Measurements from ENCODE around the gene FGF13. TPM values are rescaled to one million over a fixed set of nuclear protein-coding genes. Genes with fewer than 3 reads are reported as not detected.

FGF13 gene
- total RNA-seq, 2 donors from 2014 or later, result 0.66 to 1.0 TPM

GRCh38 chrX:138690591-138690990, 20.9 kb downstream of the FGF13 start:
- Histone ChIP-seq H3K4me3 (no peak overlapping the region), H3K27ac (no peak overlapping the region), H3K27me3 (peaks cover 0 to 4% of the 10 kb centered on the region in 2 donors), H3K36me3 (replicated peaks in 1 of 2; ENCODE audit: insufficient read depth in 1 of 2, low read depth in 2 of 2) (no peaks in the 10 kb centered on the region), H3K9me3 (no peaks in the 10 kb centered on the region), H3K4me1 (no peaks in the 10 kb centered on the region)
- intact Hi-C loops (cut with DNase I), result no loop called here
- no peak for ATAC-seq
- DNase-seq, result no peak
- no peak for TF ChIP-seq POLR2A (IDR thresholded peaks at IDR 0.05)
- no peak for TF ChIP-seq CTCF (IDR thresholded peaks at IDR 0.05)

GRCh38 chrX:138683600-138683999, 27.9 kb downstream of the FGF13 start:
- no peak for TF ChIP-seq CTCF (IDR thresholded peaks at IDR 0.05)
- TF ChIP-seq POLR2A (IDR thresholded peaks at IDR 0.05), result no peak
- intact Hi-C loops (cut with DNase I), result no loop called here
- no peak overlapping the region for H3K4me3 ChIP-seq
- 37 to 47% methylated on average over 4 of the region's 4 CpGs for WGBS, 2 donors
- DNase-seq (no peak), ATAC-seq (no peak)
- H3K27ac ChIP-seq, result no peak overlapping the region
- H3K27me3 ChIP-seq, result no peaks in the 10 kb centered on the region
- H3K36me3 ChIP-seq (replicated peaks in 1 of 2; ENCODE audit: insufficient read depth in 1 of 2, low read depth in 2 of 2), result no peaks in the 10 kb centered on the region
- H3K9me3 ChIP-seq, result no peaks in the 10 kb centered on the region
- H3K4me1 ChIP-seq, result no peaks in the 10 kb centered on the region

GRCh38 chrX:138669693-138670092, 41.8 kb downstream of the FGF13 start:
- H3K4me1 ChIP-seq, result no peaks in the 10 kb centered on the region
- no peaks in the 10 kb centered on the region for H3K27me3 ChIP-seq
- intact Hi-C loops (cut with DNase I), result no loop called here
- WGBS, 2 donors, result 8 to 17% methylated on average over 2 of the region's 2 CpGs
- ATAC-seq (no peak), DNase-seq (no peak)
- no peak for TF ChIP-seq POLR2A (IDR thresholded peaks at IDR 0.05)
- no peak for TF ChIP-seq CTCF (IDR thresholded peaks at IDR 0.05)
- H3K9me3 ChIP-seq, result no peaks in the 10 kb centered on the region
- no peaks in the 10 kb centered on the region for H3K36me3 ChIP-seq (replicated peaks in 1 of 2; ENCODE audit: insufficient read depth in 1 of 2, low read depth in 2 of 2)
- H3K27ac ChIP-seq, result no peak overlapping the region
- H3K4me3 ChIP-seq, result no peak overlapping the region

GRCh38 chrX:138664466-138664865, 47.1 kb downstream of the FGF13 start:
- 47 to 82% methylated on average over 1 of the region's 1 CpG for WGBS, 2 donors
- Histone ChIP-seq H3K36me3 (replicated peaks in 1 of 2; ENCODE audit: insufficient read depth in 1 of 2, low read depth in 2 of 2) (no peaks in the 10 kb centered on the region), H3K9me3 (no peaks in the 10 kb centered on the region), H3K27ac (no peak overlapping the region), H3K4me1 (no peaks in the 10 kb centered on the region), H3K4me3 (no peak overlapping the region), H3K27me3 (no peaks in the 10 kb centered on the region)
- TF ChIP-seq POLR2A (IDR thresholded peaks at IDR 0.05) (no peak), CTCF (IDR thresholded peaks at IDR 0.05) (no peak)
- intact Hi-C loops (cut with DNase I), result no loop called here
- ATAC-seq (no peak), DNase-seq (no peak)

- no peak for ATAC-seq
- Histone ChIP-seq H3K27me3 (no peaks in the 10 kb centered on the region), H3K4me3 (no peak overlapping the region), H3K9me3 (no peaks in the 10 kb centered on the region), H3K27ac (no peak overlapping the region), H3K36me3 (replicated peaks in 1 of 2; ENCODE audit: insufficient read depth in 1 of 2, low read depth in 2 of 2) (no peaks in the 10 kb centered on the region), H3K4me1 (no peaks in the 10 kb centered on the region)
- WGBS, 2 donors, result 43 to 54% methylated on average over 3 of the region's 3 CpGs
- TF ChIP-seq POLR2A (IDR thresholded peaks at IDR 0.05) (no peak), CTCF (IDR thresholded peaks at IDR 0.05) (no peak)
- no peak for DNase-seq
- intact Hi-C loops (cut with DNase I), result no loop called here
Measured at GRCh38 chrX:138664016-138664415, 47.5 kb downstream of the FGF13 start.
